NCI-H526 treated with DMSO at 0.1 percent for 48 hours (cell line): ENCODE data around the gene MRM1.

ENCODE experiments used
- DNase-seq: peaks from one replicate; lab custom pipeline; 2025; lab: John Stamatoyannopoulos, UW

The MRM1 gene

GRCh38 chr17:36601303-36602029, at the start of gene MRM1:
Gene MRM1 (plus strand): TSS chr17:36601583. CDS start chr17:36601811, 228 bp downstream.
- peak; percentile 69 for DNase-seq

- no peak for DNase-seq
These were observed 47.9 kb upstream of the MRM1 start for GRCh38 chr17:36553459-36553858.

- no peak for DNase-seq
These were observed 35.3 kb upstream of the MRM1 start for GRCh38 chr17:36566081-36566480.

- no peak for DNase-seq
These were observed 26.4 kb upstream of the MRM1 start for GRCh38 chr17:36575028-36575427.

GRCh38 chr17:36576793-36577192, 24.6 kb upstream of the MRM1 start:
- DNase-seq, result no peak

- no peak for DNase-seq
These were observed 22.7 kb upstream of the MRM1 start for GRCh38 chr17:36578671-36579070.

GRCh38 chr17:36583787-36584186, 17.6 kb upstream of the MRM1 start:
- no peak for DNase-seq

GRCh38 chr17:36586138-36586537, 15.2 kb upstream of the MRM1 start:
- no peak for DNase-seq

- no peak for DNase-seq
These were observed 11.3 kb upstream of the MRM1 start for GRCh38 chr17:36590082-36590481.

GRCh38 chr17:36591434-36592315, 9.7 kb upstream of the MRM1 start, which contains the start of gene DHRS11:
Gene DHRS11 (plus strand): TSS chr17:36591879. CDS start chr17:36592010, 131 bp downstream.
- DNase-seq, result peak; percentile 39

GRCh38 chr17:36592316-36592715, 9.1 kb upstream of the MRM1 start:
- peak; percentile 3 for DNase-seq

- no peak for DNase-seq
These were observed 8.6 kb upstream of the MRM1 start for GRCh38 chr17:36592716-36593321.

- no peak for DNase-seq
These were observed 7.6 kb upstream of the MRM1 start for GRCh38 chr17:36593656-36594316.

GRCh38 chr17:36594626-36595401, 6.6 kb upstream of the MRM1 start:
- DNase-seq, result no peak

- no peak for DNase-seq
These were observed 4.2 kb upstream of the MRM1 start for GRCh38 chr17:36597226-36597625.

GRCh38 chr17:36597866-36598777, 3.3 kb upstream of the MRM1 start:
- DNase-seq, result no peak

- no peak for DNase-seq
These were observed 2.4 kb upstream of the MRM1 start for GRCh38 chr17:36598951-36599401.

- DNase-seq, result no peak
These were observed 1.7 kb upstream of the MRM1 start for GRCh38 chr17:36599546-36600250.

GRCh38 chr17:36600465-36600864, 918 bp upstream of the MRM1 start:
- no peak for DNase-seq

- no peak for DNase-seq
These were observed 464 bp upstream of the MRM1 start for GRCh38 chr17:36600936-36601302.
